HPDE6-E6E7 (cell line): ENCODE measurements around the gene SHISA5.
"Not testable (repeated sequence)": the region's sequence is repeated elsewhere in the genome, so short reads cannot be mapped to it uniquely, and the experiment has no call there.

ENCODE experiments used
- DNase-seq: peaks from one replicate; pipeline ENCODE4 v3.0.0; 2011; ENCODE audit warnings: missing footprints; ENCODE audit errors: extremely low spot score

The SHISA5 gene

DNA sequence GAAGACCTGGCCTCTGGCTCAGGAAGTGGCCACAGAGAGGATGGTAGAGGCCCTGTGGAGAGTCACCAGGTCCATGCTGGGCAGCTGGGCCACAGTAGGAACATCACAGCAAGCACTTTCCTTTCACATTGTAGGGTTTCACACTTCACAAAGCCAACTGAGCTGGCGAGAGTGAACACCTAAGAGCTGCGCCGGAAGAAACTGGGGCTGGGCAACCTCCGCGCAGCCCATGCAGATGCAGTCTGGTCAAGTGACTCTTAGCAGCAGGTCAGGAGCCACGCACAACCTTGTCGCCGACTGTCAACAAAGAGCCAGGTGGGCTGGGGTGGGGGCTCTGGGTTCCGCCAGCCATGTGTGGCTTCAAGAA lies 15.3 kb upstream of the SHISA5 start:
- DNase-seq = no peak

DNA sequence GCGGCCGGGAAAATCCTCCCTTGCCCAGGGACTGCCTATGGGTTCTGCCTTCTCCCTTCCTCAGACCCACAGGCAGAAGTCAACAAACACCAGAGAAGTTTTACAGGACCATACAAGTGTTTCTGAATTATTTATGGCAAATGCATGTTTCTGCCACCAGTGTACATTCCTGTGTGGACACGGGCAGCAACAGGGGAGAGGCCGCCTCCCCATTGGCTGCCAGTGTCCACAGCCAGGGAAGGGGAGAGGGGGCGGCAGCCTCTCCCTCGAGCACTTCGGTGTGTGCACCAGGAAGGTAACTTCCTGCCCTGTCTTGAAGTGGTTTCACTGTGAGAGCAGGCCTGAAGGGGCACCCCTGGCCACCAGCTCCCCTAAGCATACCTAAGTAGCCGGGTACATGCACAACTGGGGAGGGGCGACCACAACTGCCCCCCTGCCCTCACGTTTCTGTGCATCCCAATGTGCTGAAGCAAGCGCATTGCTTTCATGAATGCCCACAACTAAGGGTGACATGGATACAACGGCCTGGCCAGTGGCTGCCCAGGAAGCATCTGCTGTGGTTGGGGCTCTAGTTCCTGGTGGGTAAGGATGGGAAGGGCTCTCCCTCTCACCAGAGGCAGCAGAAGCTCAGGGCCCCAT lies 14.8 kb upstream of the SHISA5 start:
- no peak for DNase-seq

DNA sequence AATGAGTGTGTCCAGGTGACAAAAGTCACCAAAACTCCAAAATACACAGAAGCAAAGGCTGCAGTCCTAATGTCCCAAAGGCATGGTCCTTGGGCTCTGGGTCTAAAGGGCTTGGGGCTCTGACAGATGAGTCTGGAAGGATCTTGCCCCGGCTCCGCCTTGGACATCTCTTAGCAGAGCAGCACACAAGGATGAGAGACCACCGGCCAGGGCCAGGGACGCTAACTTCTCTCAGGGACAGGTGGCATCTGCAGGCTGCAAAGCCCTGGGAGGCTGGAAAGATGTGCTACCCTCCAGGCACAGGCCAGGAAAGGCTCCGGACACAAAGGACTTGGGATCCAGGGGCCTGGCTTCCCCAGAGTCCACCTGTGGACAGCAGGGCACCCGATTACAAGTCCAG lies 14.1 kb upstream of the SHISA5 start:
- no peak for DNase-seq

DNA sequence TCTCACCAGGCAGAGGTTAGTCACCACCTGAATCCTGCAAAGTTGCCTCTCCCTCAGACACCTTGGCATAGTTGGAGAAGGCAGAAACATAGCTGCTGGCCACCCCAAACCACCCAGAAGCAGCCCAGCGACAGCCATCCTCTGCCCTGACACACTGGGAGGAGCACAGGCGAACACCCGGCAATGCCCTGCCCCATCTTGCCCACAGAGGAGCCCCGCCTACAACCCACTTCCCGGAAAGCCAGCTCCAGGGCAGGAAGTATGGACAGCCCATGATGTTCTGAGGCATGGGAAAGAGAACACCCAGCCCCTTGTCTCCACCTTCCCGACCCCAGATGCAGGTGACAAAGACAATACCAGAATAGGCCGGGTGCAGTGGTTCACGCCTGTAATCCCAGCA lies 12.6 kb upstream of the SHISA5 start:
- DNase-seq = no peak

DNA sequence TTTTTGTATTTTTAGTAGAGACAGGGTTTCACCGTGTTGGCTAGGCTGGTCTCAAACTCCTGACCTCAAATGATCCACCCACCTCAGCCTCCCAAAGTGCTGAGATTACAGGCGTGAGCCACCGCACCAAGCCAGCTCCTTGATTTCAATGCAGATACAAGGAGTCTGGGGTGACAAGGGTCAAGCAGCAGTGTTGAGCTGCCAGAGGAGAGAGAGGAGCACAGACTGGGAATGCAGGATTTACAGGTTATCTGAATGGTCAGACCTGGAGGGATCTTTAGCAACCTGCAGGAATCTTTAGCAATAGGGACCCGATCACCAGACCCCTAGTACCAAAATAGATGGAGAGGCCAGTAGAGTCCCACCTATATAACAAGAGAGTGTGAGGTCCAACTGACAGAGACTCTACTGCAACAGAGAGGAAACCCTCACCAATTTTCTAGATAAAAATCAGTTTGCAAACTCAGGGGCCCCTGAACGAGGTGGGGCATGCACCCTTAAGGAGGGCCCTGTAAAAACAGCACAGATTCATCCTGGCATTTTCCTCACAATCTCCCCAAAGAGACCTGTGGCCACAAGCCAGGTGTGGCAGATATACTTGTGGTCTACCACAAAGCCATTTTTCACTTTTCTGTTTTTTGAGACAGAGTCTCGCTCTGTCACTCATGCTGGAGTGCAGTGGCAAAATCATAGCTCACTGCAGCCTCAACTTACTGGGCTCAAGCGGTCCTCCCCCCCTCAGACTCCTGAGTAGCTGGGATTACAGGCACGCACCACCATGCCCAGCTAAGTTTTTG lies 10.7 kb upstream of the SHISA5 start:
- DNase-seq = no peak

DNA sequence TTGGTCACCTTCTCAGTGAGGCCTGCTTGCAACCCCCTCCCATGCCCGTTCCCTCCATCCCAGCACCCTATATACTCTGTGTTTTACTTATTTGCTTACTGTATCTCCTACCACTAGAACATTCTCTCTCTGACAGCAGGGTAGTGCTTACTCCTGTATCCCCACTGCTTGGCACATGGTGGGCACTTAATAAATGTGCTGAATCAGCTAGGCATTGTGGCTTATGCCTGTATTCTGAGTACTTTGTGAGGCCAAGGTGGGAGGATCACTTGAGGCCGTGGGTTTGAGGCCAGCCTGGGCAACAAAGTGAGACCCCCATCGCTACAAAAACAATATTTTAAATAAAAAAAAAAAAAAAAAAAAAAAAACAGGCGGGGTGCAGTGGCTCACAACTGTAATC lies 7.6 kb upstream of the SHISA5 start:
- no peak for DNase-seq

DNA sequence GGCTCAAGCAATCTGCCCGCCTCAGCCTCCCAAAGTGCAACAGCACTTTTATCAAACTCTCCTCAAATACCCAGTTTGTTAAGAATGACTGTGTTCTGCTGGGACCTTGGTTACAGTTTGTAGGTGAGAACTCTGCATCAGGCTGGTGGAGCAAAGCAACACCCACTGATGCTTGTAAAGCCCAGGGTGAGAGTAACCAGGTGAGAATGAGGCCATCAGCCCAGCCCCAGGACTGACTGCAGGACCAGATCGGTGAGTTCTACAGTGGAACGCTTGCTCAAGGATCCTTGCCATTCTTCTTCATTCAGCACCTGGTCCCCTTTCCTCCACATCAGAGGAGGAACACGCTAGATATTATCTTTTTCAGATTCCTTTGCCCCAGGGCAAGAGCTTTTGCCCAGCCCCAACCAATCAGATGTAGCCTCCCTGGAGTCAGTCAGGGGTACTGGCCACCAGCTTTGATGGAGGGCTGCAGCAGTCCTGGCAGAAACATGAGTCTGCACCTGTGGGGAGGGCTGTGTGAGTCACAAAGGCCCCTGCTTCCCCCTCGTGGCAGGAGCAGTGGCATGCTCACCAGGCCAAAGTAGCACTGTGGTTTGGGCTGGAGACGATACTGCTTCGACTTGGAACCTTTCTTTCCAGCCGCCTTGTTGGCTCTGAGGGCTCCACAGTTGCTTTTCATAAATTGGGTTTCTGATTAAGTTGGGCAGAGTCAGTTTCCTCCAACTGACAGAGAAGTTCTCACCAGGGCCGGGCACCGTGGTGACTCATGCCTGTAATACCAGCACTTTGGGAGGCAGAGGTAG lies 3.5 kb upstream of the SHISA5 start:
- peak; percentile 65 for DNase-seq

DNA sequence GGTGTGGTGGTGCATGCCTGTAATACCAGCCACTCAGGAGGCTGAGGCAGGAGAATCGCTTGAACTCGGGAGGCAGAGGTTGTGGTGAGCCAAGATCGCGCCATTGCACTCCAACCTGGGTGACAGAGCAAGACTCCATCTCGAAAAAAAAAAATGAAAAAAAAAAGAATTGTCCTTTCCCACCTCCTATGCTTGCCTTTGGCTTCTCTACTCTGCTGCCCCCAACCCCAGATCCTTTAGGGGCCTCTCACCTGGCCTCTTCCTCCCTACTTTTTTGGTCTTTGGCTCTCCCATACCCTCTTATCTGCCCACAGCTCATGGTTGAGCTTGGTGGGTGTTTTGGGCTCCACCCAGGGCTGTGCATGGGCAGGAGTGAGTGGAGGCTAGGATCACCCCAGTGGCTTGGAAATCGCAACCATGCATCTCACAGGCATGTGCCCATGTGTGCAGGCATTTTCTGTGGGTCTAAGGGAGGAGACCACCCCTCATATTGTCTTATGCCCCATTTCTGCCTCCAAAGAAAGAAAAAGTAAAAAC lies 2.1 kb upstream of the SHISA5 start:
- no peak for DNase-seq

DNA sequence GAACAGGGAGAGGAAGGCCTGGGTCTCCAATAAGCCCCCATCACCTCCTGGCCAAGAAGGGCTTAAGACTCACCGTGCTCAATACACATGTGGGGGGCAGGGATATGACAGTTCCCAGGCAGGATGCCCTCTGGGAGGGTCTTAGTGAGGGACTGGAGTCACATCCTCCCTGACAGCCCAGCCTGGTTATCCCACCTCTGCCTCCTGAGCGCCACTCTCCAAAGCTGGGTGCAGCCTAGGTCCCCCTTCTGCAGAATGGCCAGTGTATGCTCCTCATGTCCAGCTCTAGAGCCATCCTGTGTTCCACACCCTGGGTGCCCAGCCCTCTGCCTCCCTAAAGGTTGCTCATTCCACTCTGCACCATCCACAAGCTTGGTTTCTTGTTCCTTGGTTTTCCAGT lies 1.2 kb upstream of the SHISA5 start:
- no peak for DNase-seq

DNA sequence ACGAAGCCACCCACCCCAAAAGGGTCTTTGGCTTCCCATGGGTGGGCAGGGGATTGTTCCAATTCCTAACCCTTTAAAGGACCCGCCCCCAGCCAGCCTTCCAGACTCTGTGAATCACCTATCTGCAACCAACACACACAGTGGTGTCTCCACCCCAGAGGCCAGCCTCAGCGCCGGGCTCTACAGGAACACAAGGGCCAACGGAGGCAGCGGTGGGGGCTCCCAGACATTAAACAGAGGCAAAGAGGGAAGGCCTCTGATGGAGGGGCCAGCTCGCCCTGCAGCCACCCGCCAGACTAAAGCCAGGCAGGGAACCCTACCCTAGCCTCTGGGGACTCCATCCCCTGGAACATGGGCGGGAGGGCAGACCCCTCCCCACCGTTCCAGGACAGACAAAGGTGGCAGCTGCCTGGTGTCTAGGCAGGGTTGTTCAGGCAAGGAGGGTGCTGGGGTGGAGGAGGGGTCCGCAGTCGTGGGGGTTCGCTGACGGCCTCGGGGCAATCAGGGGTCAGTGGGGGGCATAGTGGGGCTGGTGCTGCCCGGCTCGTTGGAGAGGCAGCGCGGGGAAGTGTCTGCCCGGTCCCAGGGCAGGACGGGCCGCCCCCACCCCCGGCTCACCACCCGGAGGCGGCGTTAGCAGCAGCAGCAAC lies 448 bp downstream of the SHISA5 start:
- no peak for DNase-seq

DNA sequence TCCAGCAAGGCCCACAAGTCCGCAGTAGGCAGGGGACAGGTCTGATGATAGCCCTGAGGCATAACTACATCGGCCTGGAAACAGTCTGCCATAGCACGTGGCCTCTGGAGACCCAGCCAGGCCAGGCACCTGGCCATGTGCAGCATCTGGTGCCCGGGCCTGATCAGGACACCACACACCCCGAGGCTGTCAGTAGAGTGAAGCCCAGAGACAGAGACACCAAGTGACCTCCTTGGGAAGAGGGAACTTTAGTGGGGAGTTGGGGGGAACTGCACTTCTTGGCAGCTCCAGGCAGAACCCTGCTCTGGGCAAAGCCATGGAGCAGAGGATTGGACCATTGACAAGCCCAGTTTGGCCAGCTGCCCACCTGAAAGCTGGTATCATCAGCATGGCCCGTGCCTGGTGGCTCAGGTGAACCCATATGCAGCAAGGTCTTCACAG lies 1.2 kb downstream of the SHISA5 start:
- no peak for DNase-seq

DNA sequence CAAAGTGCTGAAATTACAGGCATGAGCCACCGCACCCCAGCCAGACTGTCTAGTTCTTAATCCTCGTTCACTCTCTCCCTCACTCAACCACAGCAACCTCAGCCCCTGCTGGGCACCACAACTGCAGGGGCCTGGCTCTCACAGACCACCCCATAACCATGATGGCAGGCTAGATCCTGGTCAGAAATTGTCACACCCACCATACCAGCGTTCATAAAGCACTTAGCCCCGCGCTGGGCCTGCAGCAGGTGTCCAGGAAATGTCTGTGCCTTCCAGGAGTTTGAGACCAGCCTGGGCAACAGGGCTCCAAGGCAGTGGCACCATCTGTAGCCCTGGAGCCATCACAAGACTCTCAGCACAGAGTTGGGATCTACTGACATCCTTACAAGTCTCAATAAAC lies 1.9 kb downstream of the SHISA5 start:
- no peak for DNase-seq

DNA sequence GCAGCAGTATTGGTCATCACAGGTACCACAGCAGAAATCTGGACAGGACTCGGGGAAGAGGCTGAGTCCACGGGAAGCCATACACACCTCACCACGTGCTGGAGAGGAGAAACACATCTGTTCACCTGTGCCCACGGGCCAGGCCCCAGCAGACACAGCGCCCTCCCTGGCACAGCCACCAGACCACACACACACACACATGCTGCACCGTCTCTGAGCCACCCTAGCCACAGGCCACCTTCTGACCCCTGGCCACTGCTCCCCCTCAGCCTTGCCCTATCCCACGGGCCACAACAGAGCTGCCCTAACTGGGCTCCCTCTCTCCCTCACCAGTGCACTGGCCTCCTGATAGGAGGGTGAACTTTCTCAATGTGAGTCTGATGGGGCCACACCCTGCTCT lies 2.8 kb downstream of the SHISA5 start:
- DNase-seq = no peak

DNA sequence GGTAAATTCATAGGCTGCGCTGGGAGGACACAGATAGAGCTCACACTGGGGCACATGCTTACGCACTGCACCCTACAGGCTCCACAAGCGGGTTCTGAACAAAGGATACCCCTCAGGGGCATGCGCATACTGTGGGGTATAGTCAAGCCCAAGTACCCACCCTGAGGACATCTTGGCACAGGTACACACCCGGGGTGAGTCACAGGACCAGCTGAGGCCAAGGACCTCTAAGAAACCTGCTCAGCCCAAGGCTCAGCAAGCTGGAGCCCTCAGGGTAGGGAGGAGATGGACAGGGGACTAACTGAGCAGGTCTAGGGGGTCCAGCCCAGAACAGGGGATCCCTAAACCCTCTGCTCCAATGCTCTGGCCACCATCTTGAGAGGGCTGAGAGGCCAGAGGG lies 3.3 kb downstream of the SHISA5 start:
- no peak for DNase-seq

DNA sequence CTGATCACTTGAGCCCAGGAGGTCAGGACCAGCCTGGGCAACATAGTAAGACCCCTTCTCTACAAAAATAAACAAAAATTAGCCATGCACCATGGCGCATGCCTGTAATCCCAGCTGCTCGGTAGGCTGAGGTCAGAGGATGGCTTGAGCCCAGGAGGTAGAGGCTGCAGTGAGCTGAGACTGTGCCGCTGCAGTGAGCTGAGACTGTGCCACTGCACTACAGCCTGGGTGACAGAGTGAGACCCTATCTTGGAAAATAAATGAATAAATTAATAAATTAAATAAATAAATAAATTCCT lies 10.8 kb downstream of the SHISA5 start:
- DNase-seq = no peak

DNA sequence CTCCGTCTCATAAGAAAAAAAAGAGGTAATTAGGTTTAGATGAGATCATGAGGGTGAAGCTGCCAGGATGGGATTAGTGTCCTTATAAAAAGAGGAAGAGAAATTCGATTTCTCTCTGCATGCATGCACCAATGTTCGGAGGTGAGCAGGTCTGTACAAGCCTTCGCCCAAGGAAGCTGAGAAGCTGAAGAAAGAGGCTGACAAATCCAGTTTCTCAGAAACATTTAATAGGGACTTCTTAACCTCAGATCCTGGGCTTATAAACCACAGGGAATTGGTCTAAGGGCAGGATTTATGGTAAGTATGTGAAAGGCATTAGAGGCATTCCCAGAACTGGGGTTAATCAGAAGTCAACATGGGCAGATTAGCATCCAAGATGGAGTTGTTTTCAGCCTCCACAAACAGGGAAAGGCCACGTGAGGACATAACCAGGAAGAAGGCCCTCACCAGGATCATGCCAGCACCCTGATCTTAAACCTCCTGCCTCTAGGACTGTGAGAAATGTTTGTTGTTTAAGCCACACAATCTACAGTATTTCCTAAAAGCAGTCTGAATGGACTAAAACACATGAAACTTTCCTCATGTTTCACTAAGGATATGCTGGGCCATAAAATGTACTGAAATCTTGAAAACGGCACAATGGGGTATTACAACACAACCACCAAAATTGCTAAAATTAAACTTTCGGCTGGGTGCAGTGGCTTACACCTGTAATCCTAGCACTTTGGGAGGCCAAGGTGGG lies 11.3 kb downstream of the SHISA5 start:
- no peak for DNase-seq

DNA sequence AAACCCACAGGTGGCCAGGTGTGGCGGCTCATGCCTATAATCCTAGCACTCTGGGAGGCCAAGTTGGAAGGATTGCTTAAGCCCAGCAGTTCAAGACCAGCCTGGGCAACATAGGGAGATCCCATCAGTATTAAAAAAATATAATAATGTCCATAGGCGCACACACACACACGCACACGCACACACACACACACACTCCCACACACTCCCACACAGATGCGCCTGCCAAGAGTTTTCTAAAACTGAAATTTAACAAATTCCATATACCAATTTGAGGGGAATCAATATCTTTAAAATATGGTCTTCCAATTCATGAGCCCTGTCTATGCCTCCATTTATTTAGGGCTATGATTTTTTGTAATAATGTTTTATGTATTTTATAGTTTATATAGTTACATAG lies 17.0 kb downstream of the SHISA5 start:
- no peak for DNase-seq

DNA sequence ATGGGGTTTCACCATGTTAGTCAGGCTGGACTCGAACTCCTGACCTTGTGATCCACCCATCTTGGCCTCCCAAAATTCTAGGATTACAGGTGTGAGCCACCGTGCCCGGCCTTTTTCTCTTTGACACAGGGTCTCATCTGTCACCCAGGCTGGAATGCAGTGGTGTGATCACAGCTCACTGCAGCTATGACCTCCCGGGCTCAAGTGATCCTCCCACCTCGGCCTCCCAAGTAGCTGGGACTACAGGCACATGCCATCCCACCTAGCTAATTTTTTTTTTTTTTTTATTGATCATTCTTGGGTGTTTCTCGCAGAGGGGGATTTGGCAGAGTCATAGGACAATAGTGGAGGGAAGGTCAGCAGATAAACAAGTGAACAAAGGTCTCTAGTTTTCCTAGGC lies 21.2 kb downstream of the SHISA5 start:
- DNase-seq = not testable (repeated sequence)

DNA sequence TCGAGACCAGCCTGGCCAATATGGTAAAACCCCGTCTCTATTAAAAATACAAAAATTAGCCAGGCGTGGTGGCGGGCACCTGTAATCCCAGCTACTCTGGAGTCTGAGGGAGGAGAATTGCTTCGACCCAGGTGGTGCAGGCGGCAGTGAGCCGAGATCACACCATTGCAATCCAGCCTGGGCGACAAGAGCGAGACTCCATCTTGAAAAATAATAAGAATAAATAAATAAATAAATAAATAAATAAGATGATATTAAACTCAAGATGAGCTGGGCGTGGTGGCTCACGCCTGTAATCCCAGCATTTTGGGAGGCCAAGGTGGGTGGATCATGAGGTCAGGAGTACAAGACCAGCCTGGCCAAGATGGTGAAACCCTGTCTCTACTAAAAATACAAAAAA lies 23.1 kb downstream of the SHISA5 start:
- DNase-seq = not testable (repeated sequence)

DNA sequence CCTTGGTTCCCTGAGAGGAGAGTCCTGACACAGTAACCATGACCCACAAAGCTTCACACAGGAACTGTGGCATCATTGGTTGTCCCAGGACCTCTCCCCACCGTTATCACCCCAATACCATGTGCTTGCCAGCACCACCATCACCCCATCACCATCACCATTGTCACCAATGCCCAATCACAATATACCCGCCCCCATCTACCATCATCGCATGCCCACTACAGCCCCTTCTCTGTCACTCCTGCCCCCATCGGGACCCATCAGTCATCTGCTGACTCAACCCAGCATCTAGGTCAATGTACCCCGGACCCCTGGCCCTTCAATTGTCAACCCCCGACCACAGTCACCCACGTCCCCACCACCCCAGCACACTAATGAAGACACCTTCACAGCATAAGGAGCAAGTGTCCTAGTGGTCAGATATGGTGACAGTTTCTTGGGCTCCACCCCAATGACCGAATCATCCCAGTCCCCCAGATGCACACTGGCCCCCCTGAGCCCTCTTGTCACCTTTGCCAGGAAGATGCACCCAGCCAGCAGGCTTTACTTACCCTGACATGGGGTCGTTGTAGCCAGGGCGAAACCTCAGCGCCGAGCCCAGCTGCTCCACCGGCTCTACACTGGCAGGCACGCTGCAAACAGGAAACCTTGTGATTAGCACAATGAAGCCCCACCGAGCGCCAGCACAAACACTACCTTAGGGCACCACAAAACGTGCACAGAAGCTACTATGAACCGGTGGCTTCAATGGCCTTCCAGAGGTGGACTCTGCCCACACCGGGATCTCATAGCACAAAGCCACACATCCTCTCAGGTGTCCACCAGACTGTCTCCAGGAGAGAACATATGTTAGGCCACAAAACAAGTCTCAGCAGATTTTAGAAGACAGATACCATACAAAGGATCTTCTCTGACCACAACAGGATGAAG lies 25.1 kb downstream of the SHISA5 start:
- no peak for DNase-seq
